HEK293 (cell line): Measurements from ENCODE around the gene VSTM2L.
"Not testable (repeated sequence)": the region's sequence is repeated elsewhere in the genome, so short reads cannot be mapped to it uniquely, and the experiment has no call there.

Experiments used
- CTCF ChIA-PET: fragments of 350-600 bp; formaldehyde crosslinking; extraction: SDS; loops from one replicate; lab custom pipeline; 2021; ENCODE audit warnings: antibody characterized with exemption; lab: Yijun Ruan, JAX
- POLR2A ChIA-PET: fragments of 300-600 bp; formaldehyde crosslinking; extraction: SDS; loops from one replicate; lab custom pipeline; 2020; ENCODE audit warnings: antibody characterized with exemption, inconsistent platforms; lab: Yijun Ruan, JAX
- H3K27ac ChIP-seq: fragments of 200-500 bp; sonication (Bioruptor generic); 2 replicates; pipeline ENCODE4 v1.5.1; 2014; ENCODE audit warnings: low read depth, low read length, control low read depth, inconsistent platforms; ENCODE audit errors: extremely low read depth
- H3K36me3 ChIP-seq, 2 experiments: fragments of 200-500 bp in 1 of 2; sonication (Bioruptor generic) in 1 of 2; 1 replicate in 1 of 2; 2 replicates in 1 of 2; pipeline ENCODE4 v1.5.1; 2014 to 2017; ENCODE audit warnings: inconsistent platforms in 2 of 2, low read length in 2 of 2; ENCODE audit not compliant: control insufficient read depth in 2 of 2, insufficient read depth in 1 of 2
- H3K4me1 ChIP-seq: fragments of 200-500 bp; sonication (Bioruptor generic); 2 replicates; pipeline ENCODE4 v1.5.1; 2014; ENCODE audit warnings: mild to moderate bottlenecking, low read length, inconsistent platforms; ENCODE audit not compliant: control insufficient read depth, insufficient read depth
- H3K4me3 ChIP-seq: 2 replicates; pipeline ENCODE4 v1.5.1; 2011; ENCODE audit warnings: low read depth, mild to moderate bottlenecking, control low read depth, low read length, moderate library complexity
- H3K9me3 ChIP-seq: fragments of 200-500 bp; sonication (Bioruptor generic); 2 replicates; pipeline ENCODE4 v1.5.1; 2014; ENCODE audit warnings: low read depth, low read length, inconsistent platforms; ENCODE audit not compliant: control insufficient read depth, insufficient read depth
- KLF16 ChIP-seq: fragments of 450-650 bp; formaldehyde crosslinking; IDR thresholded peaks from 2 replicates; pipeline ENCODE4 v1.5.1; 2017; ENCODE audit warnings: missing biosample characterization, missing genetic modification characterization
- KLF7 ChIP-seq: fragments of 450-650 bp; formaldehyde crosslinking; IDR thresholded peaks from 2 replicates; pipeline ENCODE4 v1.5.1; 2016; ENCODE audit warnings: missing biosample characterization, missing genetic modification characterization, borderline replicate concordance
- SP3 ChIP-seq: fragments of 450-650 bp; formaldehyde crosslinking; IDR thresholded peaks from 2 replicates; pipeline ENCODE4 v1.5.1; 2016; ENCODE audit warnings: missing biosample characterization, missing genetic modification characterization
- ZBTB7A ChIP-seq: fragments of 450-650 bp; formaldehyde crosslinking; IDR thresholded peaks from 2 replicates; pipeline ENCODE4 v1.5.1; 2016; ENCODE audit warnings: low read depth, missing biosample characterization, missing genetic modification characterization
- ZNF133 ChIP-seq: fragments of 450-650 bp; formaldehyde crosslinking; IDR thresholded peaks from 2 replicates; pipeline ENCODE4 v1.5.1; 2016; ENCODE audit warnings: missing biosample characterization, missing genetic modification characterization
- ZNF155 ChIP-seq: fragments of 450-650 bp; formaldehyde crosslinking; IDR thresholded peaks from 2 replicates; pipeline ENCODE4 v1.5.1; 2016; ENCODE audit warnings: missing biosample characterization, missing genetic modification characterization
- ZNF23 ChIP-seq: fragments of 450-650 bp; formaldehyde crosslinking; IDR thresholded peaks from 2 replicates; pipeline ENCODE4 v1.5.1; 2016; ENCODE audit warnings: missing biosample characterization, missing genetic modification characterization, borderline replicate concordance
- ZNF266 ChIP-seq: fragments of 450-650 bp; formaldehyde crosslinking; IDR thresholded peaks from 2 replicates; pipeline ENCODE4 v1.5.1; 2016; ENCODE audit warnings: missing biosample characterization, missing genetic modification characterization, low read depth
- ZNF521 ChIP-seq: fragments of 450-650 bp; formaldehyde crosslinking; IDR thresholded peaks from 2 replicates; pipeline ENCODE4 v1.5.1; 2017; ENCODE audit warnings: missing biosample characterization, mild to moderate bottlenecking, missing genetic modification characterization
- ZNF544 ChIP-seq: fragments of 450-650 bp; formaldehyde crosslinking; IDR thresholded peaks from 2 replicates; pipeline ENCODE4 v1.5.0; 2017; ENCODE audit warnings: missing biosample characterization, missing genetic modification characterization
- ZNF596 ChIP-seq: fragments of 450-650 bp; IDR thresholded peaks from 2 replicates; pipeline ENCODE4 v1.5.0; 2018; ENCODE audit warnings: missing biosample characterization, mild to moderate bottlenecking, missing genetic modification characterization, moderate library complexity
- ZNF624 ChIP-seq: fragments of 450-650 bp; formaldehyde crosslinking; IDR thresholded peaks from 2 replicates; pipeline ENCODE4 v1.5.1; 2017; ENCODE audit warnings: missing biosample characterization, missing genetic modification characterization
- ZNF629 ChIP-seq: fragments of 450-650 bp; formaldehyde crosslinking; IDR thresholded peaks from 2 replicates; pipeline ENCODE4 v1.5.1; 2017; ENCODE audit warnings: missing biosample characterization, missing genetic modification characterization
- ZNF658 ChIP-seq: fragments of 450-650 bp; formaldehyde crosslinking; IDR thresholded peaks from 2 replicates; pipeline ENCODE4; 2016; ENCODE audit warnings: missing biosample characterization, missing genetic modification characterization
- ZNF791 ChIP-seq: fragments of 450-650 bp; formaldehyde crosslinking; IDR thresholded peaks from 2 replicates; pipeline ENCODE4 v1.5.1; 2016; ENCODE audit warnings: missing biosample characterization, missing genetic modification characterization
- ZSCAN23 ChIP-seq: fragments of 450-650 bp; formaldehyde crosslinking; IDR thresholded peaks from 2 replicates; pipeline ENCODE4 v1.5.1; 2016; ENCODE audit warnings: missing biosample characterization, missing genetic modification characterization
- TF ChIP-seq, protein P1 (sequence below): sonication (generic); formaldehyde crosslinking; IDR thresholded peaks from 2 replicates; pipeline ENCODE4 v1.8.1; 2022; ENCODE audit warnings: mild to moderate bottlenecking, moderate library complexity, missing genetic modification reagents
- TF ChIP-seq, protein P2 (sequence below): fragments of 450-650 bp; formaldehyde crosslinking; optimal IDR thresholded peaks from 2 replicates; pipeline ENCODE3; 2016; ENCODE audit warnings: missing biosample characterization, mild to moderate bottlenecking, missing genetic modification characterization
- TF ChIP-seq, protein P3 (sequence below): fragments of 450-650 bp; IDR thresholded peaks from 2 replicates; pipeline ENCODE4 v1.5.1; 2018; ENCODE audit warnings: missing biosample characterization, missing genetic modification characterization

Gene VSTM2L

DNA sequence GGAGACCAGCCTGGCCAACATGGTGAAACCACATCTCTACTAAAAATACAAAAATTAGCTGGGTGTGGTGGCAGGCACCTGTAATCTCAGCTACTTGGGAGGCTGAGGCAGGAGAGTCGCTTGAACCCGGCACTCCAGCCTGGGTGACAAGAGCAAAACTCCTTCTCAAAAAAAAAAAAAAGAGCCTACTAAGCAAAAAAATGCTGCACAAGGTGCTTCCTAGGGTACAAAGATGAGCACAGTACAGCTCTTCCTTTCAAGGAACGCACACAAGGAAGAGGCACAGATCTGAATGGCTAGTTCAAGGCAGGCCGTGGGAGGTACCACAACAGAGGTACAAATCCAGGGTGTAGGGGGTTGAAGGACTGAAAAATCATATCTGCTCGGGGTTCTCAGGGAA lies 46.9 kb upstream of the VSTM2L start:
- POLR2A ChIA-PET, CTCF ChIA-PET, H3K4me1 ChIP-seq, H3K27ac ChIP-seq, H3K4me3 ChIP-seq, H3K9me3 ChIP-seq: not testable (repeated sequence)
- H3K36me3 ChIP-seq = peaks cover 0 to 25% of the 10 kb centered on the region in 2 experiments; a peak in 2 of 3 replicates

DNA sequence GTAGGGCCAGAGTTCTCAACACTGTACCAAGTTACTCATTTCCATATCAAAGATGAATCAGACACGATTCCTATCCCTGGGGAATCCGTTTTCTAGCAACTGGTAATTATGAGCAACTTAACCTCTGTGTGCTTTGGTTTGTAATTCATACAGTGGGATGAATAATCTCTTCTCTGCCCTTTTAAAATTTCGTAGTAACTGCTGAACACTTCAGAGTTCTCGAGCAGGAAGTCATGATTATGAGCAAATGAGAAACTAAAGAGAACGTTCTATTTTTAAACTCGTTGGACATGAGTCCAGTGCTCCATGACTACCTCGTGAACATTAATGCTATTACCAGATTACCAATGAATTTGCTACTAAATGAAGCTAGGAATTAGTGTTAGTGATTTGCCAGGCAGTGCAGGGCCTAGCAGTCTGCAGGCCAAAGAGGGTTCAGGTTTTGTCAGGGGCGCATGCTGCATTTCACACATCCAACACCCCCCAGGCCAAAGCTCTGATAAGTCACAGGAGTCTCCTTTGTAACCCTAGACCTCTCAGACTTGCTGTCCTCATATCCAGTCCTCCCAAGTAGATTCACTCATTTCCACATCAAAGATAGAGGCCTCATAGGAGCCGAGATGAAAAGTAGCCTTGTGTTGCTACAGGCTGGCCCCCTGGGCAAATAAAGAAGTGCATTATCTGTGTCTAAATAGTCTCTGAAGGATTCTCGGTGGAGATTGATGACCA lies 45.8 kb upstream of the VSTM2L start:
- TF ChIP-seq ZNF596 (tag by site-specific recombination) (no peak), ZNF629 (tag by site-specific recombination) (no peak), ZNF266 (tag by site-specific recombination) (no peak), KLF7 (tag by site-specific recombination) (no peak), ZNF23 (tag by site-specific recombination) (no peak), ZNF133 (no peak), ZNF544 (tag by site-specific recombination) (no peak), ZNF624 (no peak), ZNF658 (no peak), ZBTB7A (no peak), ZNF155 (tag by site-specific recombination) (no peak), SP3 (tag by site-specific recombination) (no peak), KLF16 (no peak), ZSCAN23 (tag by site-specific recombination) (no peak), ZNF521 (tag by site-specific recombination) (no peak), ZNF791 (tag by site-specific recombination) (no peak)
- TF ChIP-seq, protein P1, sequence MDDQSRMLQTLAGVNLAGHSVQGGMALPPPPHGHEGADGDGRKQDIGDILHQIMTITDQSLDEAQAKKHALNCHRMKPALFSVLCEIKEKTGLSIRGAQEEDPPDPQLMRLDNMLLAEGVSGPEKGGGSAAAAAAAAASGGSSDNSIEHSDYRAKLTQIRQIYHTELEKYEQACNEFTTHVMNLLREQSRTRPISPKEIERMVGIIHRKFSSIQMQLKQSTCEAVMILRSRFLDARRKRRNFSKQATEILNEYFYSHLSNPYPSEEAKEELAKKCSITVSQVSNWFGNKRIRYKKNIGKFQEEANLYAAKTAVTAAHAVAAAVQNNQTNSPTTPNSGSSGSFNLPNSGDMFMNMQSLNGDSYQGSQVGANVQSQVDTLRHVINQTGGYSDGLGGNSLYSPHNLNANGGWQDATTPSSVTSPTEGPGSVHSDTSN (CRISPR knock-in tag) = no peak
- TF ChIP-seq, protein P2, sequence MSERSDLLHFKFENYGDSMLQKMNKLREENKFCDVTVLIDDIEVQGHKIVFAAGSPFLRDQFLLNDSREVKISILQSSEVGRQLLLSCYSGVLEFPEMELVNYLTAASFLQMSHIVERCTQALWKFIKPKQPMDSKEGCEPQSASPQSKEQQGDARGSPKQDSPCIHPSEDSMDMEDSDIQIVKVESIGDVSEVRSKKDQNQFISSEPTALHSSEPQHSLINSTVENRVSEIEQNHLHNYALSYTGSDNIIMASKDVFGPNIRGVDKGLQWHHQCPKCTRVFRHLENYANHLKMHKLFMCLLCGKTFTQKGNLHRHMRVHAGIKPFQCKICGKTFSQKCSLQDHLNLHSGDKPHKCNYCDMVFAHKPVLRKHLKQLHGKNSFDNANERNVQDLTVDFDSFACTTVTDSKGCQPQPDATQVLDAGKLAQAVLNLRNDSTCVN = no peak
- TF ChIP-seq, protein P3, sequence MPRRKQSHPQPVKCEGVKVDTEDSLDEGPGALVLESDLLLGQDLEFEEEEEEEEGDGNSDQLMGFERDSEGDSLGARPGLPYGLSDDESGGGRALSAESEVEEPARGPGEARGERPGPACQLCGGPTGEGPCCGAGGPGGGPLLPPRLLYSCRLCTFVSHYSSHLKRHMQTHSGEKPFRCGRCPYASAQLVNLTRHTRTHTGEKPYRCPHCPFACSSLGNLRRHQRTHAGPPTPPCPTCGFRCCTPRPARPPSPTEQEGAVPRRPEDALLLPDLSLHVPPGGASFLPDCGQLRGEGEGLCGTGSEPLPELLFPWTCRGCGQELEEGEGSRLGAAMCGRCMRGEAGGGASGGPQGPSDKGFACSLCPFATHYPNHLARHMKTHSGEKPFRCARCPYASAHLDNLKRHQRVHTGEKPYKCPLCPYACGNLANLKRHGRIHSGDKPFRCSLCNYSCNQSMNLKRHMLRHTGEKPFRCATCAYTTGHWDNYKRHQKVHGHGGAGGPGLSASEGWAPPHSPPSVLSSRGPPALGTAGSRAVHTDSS (tag by site-specific recombination) = no peak
- TF ChIP-seq, all 188 proteins: peak for 0
- ChIA-PET CTCF (interaction anchor here (1.1 kb wide), 1 partner anchor 293 kb away, joined by 3 read pairs; no protein-coding TSS in a partner anchor), POLR2A (no interaction called here)
- H3K27ac ChIP-seq = no peak overlapping the region
- peaks cover 0 to 29% of the 10 kb centered on the region in 2 experiments; a peak in 2 of 3 replicates for H3K36me3 ChIP-seq
- no peaks in the 10 kb centered on the region for H3K9me3 ChIP-seq
- no peaks in the 10 kb centered on the region for H3K4me1 ChIP-seq
- H3K4me3 ChIP-seq = no peak overlapping the region
